H1 (cell line): ENCODE data around the gene FKBP1A. TPM values are rescaled to one million over a fixed set of nuclear protein-coding genes. Genes with fewer than 3 reads are reported as not detected.

Source experiments
- CTCF ChIA-PET: fragments of 300-600 bp; sonication (Branson Sonifier 250); formaldehyde crosslinking; loops from one replicate; lab custom pipeline; 2021; ENCODE audit not compliant: partially characterized antibody; lab: Charles Lee
- POLR2A ChIA-PET: fragments of 300-600 bp; sonication (Branson Sonifier 250); formaldehyde crosslinking; loops from one replicate; lab custom pipeline; 2021; ENCODE audit warnings: inconsistent platforms; ENCODE audit not compliant: partially characterized antibody; lab: Charles Lee
- DNase-seq, 2 experiments: peaks; one replicate each; pipeline versions ENCODE4 v3.0.0 to v3.0.0-alpha.2; 2010 to 2022; ENCODE audit warnings: low spot score in 2 of 2, low read depth in 1 of 2, mixed read lengths in 1 of 2
- FAIRE-seq: peaks from 2 replicates; lab custom pipeline; 2011; peaks lifted over from hg19 to GRCh38; lab: Jason Lieb, UNC
- H2AFZ ChIP-seq: 2 replicates; pipeline ENCODE4 v1.8.1; 2012; ENCODE audit warnings: low read length, inconsistent platforms
- H2AK5ac ChIP-seq: 2 replicates; pipeline ENCODE4 v1.6.1; 2013; ENCODE audit warnings: low read depth, low read length
- H2BK120ac ChIP-seq: replicated peaks from 2 replicates; pipeline ENCODE3; 2013; ENCODE audit warnings: low read depth, low read length, inconsistent platforms
- H2BK12ac ChIP-seq: 2 replicates; pipeline ENCODE4 v1.6.1; 2013; ENCODE audit warnings: low read depth, low read length
- H2BK15ac ChIP-seq: 2 replicates; pipeline ENCODE4 v1.6.1; 2013; ENCODE audit warnings: low read length
- H2BK20ac ChIP-seq: 2 replicates; pipeline ENCODE4 v1.6.1; 2013; ENCODE audit warnings: low read length
- H2BK5ac ChIP-seq: 2 replicates; pipeline ENCODE4 v1.6.1; 2013; ENCODE audit warnings: low read depth, low read length
- H3K14ac ChIP-seq: 2 replicates; pipeline ENCODE4 v1.6.1; 2013; ENCODE audit warnings: inconsistent platforms; ENCODE audit not compliant: insufficient read length
- H3K18ac ChIP-seq: 2 replicates; pipeline ENCODE4 v1.6.1; 2013; ENCODE audit warnings: low read length; ENCODE audit errors: extremely low read depth
- H3K23ac ChIP-seq: 2 replicates; pipeline ENCODE4 v1.6.1; 2013; ENCODE audit warnings: inconsistent platforms; ENCODE audit not compliant: insufficient read length
- H3K23me2 ChIP-seq: 2 replicates; pipeline ENCODE4 v1.6.1; 2013; ENCODE audit warnings: low read depth, low read length
- H3K27ac ChIP-seq: 2 replicates; pipeline ENCODE4 v1.6.1; 2011; ENCODE audit warnings: low read depth, low read length, inconsistent platforms
- H3K27me3 ChIP-seq, 4 experiments: replicated peaks in 1 of 4; 1 replicate in 1 of 4; 2 replicates in 3 of 4; pipeline versions ENCODE4 v1.6.1 to v1.8.1; 2011 to 2013; ENCODE audit warnings: low read length in 3 of 4, mild to moderate bottlenecking in 3 of 4, inconsistent platforms in 2 of 4, mixed read lengths in 2 of 4, moderate library complexity in 1 of 4; ENCODE audit not compliant: control insufficient read depth in 3 of 4, insufficient read depth in 3 of 4; ENCODE audit errors: extremely low read depth in 1 of 4
- H3K36me3 ChIP-seq, 4 experiments: 2 replicates each; pipeline versions ENCODE4 v1.6.1 to v1.8.1; 2011 to 2013; ENCODE audit warnings: mild to moderate bottlenecking in 4 of 4, low read length in 3 of 4, moderate library complexity in 2 of 4, control low read depth in 1 of 4, inconsistent platforms in 1 of 4; ENCODE audit not compliant: insufficient read depth in 4 of 4, control insufficient read depth in 2 of 4
- H3K4ac ChIP-seq: replicated peaks from 2 replicates; pipeline ENCODE3; 2013; ENCODE audit warnings: low read length, low read depth, mixed read lengths, inconsistent platforms; ENCODE audit not compliant: insufficient read length
- H3K4me1 ChIP-seq, 4 experiments: replicated peaks in 1 of 4; 1 replicate in 1 of 4; 2 replicates in 3 of 4; pipeline versions ENCODE4 v1.6.1 to v1.8.1; 2011 to 2013; ENCODE audit warnings: low read length in 3 of 4, inconsistent platforms in 2 of 4, mixed read lengths in 1 of 4; ENCODE audit not compliant: insufficient read depth in 4 of 4, control insufficient read depth in 3 of 4
- H3K4me2 ChIP-seq, 2 experiments: 2 replicates each; pipeline versions ENCODE4 v1.6.1 to v1.8.1; 2011 to 2013; ENCODE audit warnings: low read depth in 2 of 2, low read length in 2 of 2, control low read depth in 1 of 2, inconsistent platforms in 1 of 2, mild to moderate bottlenecking in 1 of 2; ENCODE audit not compliant: insufficient read depth in 1 of 2
- H3K4me3 ChIP-seq, 4 experiments: fragments of 200-600, 300-600 bp in 1 of 4; sonication (generic), shearing (Covaris generic), sonication (Bioruptor Twin) in 1 of 4; 2 replicates each; pipeline versions ENCODE4 v1.5.1 to v1.8.1; 2011 to 2016; ENCODE audit warnings: low read length in 4 of 4, low read depth in 3 of 4, control low read depth in 2 of 4, inconsistent platforms in 2 of 4, mild to moderate bottlenecking in 2 of 4, mixed read lengths in 1 of 4, moderate library complexity in 1 of 4; ENCODE audit not compliant: insufficient read depth in 2 of 4; ENCODE audit errors: extremely low read depth in 1 of 4
- H3K56ac ChIP-seq: replicated peaks from 2 replicates; pipeline ENCODE3; 2013; ENCODE audit warnings: low read depth, mild to moderate bottlenecking, mixed read lengths, low read length, inconsistent platforms; ENCODE audit not compliant: insufficient read length
- H3K79me1 ChIP-seq: 2 replicates; pipeline ENCODE4 v1.6.1; 2013; ENCODE audit warnings: low read depth, low read length, control low read depth
- H3K79me2 ChIP-seq, 2 experiments: 2 replicates each; pipeline versions ENCODE4 v1.6.1 to v1.8.1; 2012 to 2013; ENCODE audit warnings: low read length in 2 of 2, mild to moderate bottlenecking in 2 of 2, inconsistent platforms in 1 of 2; ENCODE audit not compliant: insufficient read depth in 2 of 2, control insufficient read depth in 1 of 2
- H3K9ac ChIP-seq, 4 experiments: replicated peaks in 1 of 4; 1 replicate in 1 of 4; 2 replicates in 3 of 4; pipeline versions ENCODE4 v1.6.1 to v1.8.1; 2011 to 2013; ENCODE audit warnings: low read depth in 3 of 4, low read length in 3 of 4, control low read depth in 2 of 4, mild to moderate bottlenecking in 2 of 4, moderate library complexity in 2 of 4, inconsistent platforms in 1 of 4; ENCODE audit errors: extremely low read depth in 1 of 4
- H3K9me3 ChIP-seq, 2 experiments: 2 replicates each; pipeline versions ENCODE4 v1.6.1 to v1.8.1; 2012 to 2013; ENCODE audit warnings: mild to moderate bottlenecking in 2 of 2, moderate library complexity in 2 of 2, control low read depth in 1 of 2, inconsistent platforms in 1 of 2, low read depth in 1 of 2, low read length in 1 of 2, mixed read lengths in 1 of 2; ENCODE audit not compliant: insufficient read depth in 2 of 2
- H4K20me1 ChIP-seq, 2 experiments: replicated peaks in 1 of 2; 2 replicates each; pipeline versions ENCODE3 to v1.8.1; 2011 to 2013; ENCODE audit warnings: inconsistent platforms in 2 of 2, low read length in 2 of 2, mild to moderate bottlenecking in 1 of 2; ENCODE audit not compliant: insufficient read depth in 2 of 2, control insufficient read depth in 1 of 2
- H4K5ac ChIP-seq: 2 replicates; pipeline ENCODE4 v1.6.1; 2013; ENCODE audit warnings: low read length, low read depth, mixed read lengths, inconsistent platforms; ENCODE audit not compliant: insufficient read length
- H4K8ac ChIP-seq: 2 replicates; pipeline ENCODE4 v1.8.0; 2013; ENCODE audit warnings: mild to moderate bottlenecking, moderate library complexity, low read length, inconsistent platforms; ENCODE audit not compliant: insufficient read depth; ENCODE audit errors: extremely low read depth
- H4K91ac ChIP-seq: replicated peaks from 2 replicates; pipeline ENCODE3; 2013; ENCODE audit warnings: low read length, mixed read lengths, inconsistent platforms; ENCODE audit not compliant: insufficient read length
- SAP30 ChIP-seq: fragments of 300-600 bp; sonication (generic); IDR thresholded peaks from 2 replicates; pipeline ENCODE4 v1.7.1; 2012; ENCODE audit warnings: low read length, moderate library complexity, mild to moderate bottlenecking, inconsistent platforms; ENCODE audit not compliant: insufficient read depth, insufficient replicate concordance
- WGBS, 2 experiments: shearing (Covaris generic) in 1 of 2; methylation state at CpG; one replicate each; pipeline versions ENCODE4 v1.1.6 to v1.1.7; 2013 to 2015; ENCODE audit warnings: low lambda C conversion rate in 2 of 2, mixed read lengths in 2 of 2, inconsistent platforms in 1 of 2, low coverage in 1 of 2, missing lambda C conversion rate in 1 of 2; ENCODE audit not compliant: insufficient replicate concordance in 2 of 2, insufficient coverage in 1 of 2, insufficient read length in 1 of 2; ENCODE audit errors: extremely low coverage in 1 of 2, missing lambda C conversion rate in 1 of 2; 5-methylcytosine and 5-hydroxymethylcytosine counted together
- polyA plus RNA-seq, 7 experiments: library from polyadenylated mRNA; depleted of rRNA in 3 of 7; stranded (reverse) in 5 of 7; unstranded in 2 of 7; fragments of >200 nt in 5 of 7; fragments of 200-250 nt in 2 of 7; gene quantifications; 1 replicate in 5 of 7; 2 replicates in 1 of 7; 4 replicates in 1 of 7; pipeline versions ENCODE4 v1.2.1 to v1.2.3, GENCODE V29; 2011 to 2013; ENCODE audit warnings: missing spikeins in 2 of 7, mixed read lengths in 2 of 7
- total RNA-seq: library from RNA; stranded (reverse); fragmentation: NEBNext Ultra II Directional; extraction: Animal tissue kit (Norgen Biotek cat#: 25700); gene quantifications from 2 replicates; pipeline ENCODE4 v1.2.1, GENCODE V29; 2021

FKBP1A gene
- total and polyA plus RNA-seq, 2 of the 8 experiments (the other 6 are each of a cell fraction or from before 2014, with no cell fraction given) = 250 to 685 TPM

GRCh38 chr20:1333462-1334369 lies 59.1 kb downstream of the FKBP1A start:
- Histone ChIP-seq H3K23me2 (no peaks in the 10 kb centered on the region), H3K4me1 (peaks cover 0 to 2% (median 0%) of the 10 kb centered on the region in 4 experiments; a peak in 3 of 7 replicates), H3K27ac (no peak overlapping the region), H4K8ac (no peak overlapping the region), H2BK5ac (no peak overlapping the region), H4K5ac (no peak overlapping the region), H3K14ac (no peak overlapping the region), H3K79me2 (peaks cover 3 to 20% of the 10 kb centered on the region in 2 experiments; a peak in 3 of 4 replicates), H2BK12ac (no peak overlapping the region), H3K56ac (no peak overlapping the region), H4K20me1 (peaks cover 9 to 33% of the 10 kb centered on the region in 2 experiments), H3K4me2 (no peak overlapping the region), H2BK15ac (no peak overlapping the region), H3K9ac (no peak overlapping the region), H2AK5ac (no peak overlapping the region), H3K23ac (no peak overlapping the region), H3K36me3 (peaks cover 0 to 3% (median 1%) of the 10 kb centered on the region in 4 experiments; a peak in 1 of 8 replicates), H2BK120ac (no peak overlapping the region), H2AFZ (no peak overlapping the region), H3K9me3 (no peaks in the 10 kb centered on the region), H3K79me1 (peaks cover 17% of the 10 kb centered on the region), H3K4me3 (no peak overlapping the region), H2BK20ac (no peak overlapping the region), H3K4ac (no peak overlapping the region), H3K27me3 (no peaks in the 10 kb centered on the region), H3K18ac (no peak overlapping the region), H4K91ac (no peak overlapping the region)
- CTCF ChIA-PET = interaction anchor here (0.8 to 2.3 kb wide), 6 partner anchors 9 to 102 kb away, joined by 3 to 13 read pairs (median 4); no protein-coding TSS in a partner anchor
- FAIRE-seq (no peak), DNase-seq (peak in 1 of 2 experiments; percentile 33)
- POLR2A ChIA-PET = interaction anchor here (0.6 to 2.1 kb wide), 4 partner anchors 8 to 48 kb away, joined by 3 to 7 read pairs (median 5); no protein-coding TSS in a partner anchor
- no peak for TF ChIP-seq SAP30
- 93% methylated on average over 11 of the region's 11 CpGs; no CpG with 5 or more reads in 1 of the 2 experiments for WGBS, 2 experiments
